HL-60 (cell line): ENCODE results near the gene CILP2.

Experiments used
- DNase-seq, 2 experiments: peaks; one replicate each; pipeline ENCODE4 v3.0.0-alpha.2; 2010 to 2020; ENCODE audit warnings: low read depth in 1 of 2, low spot score in 1 of 2
- H3K27ac ChIP-seq: fragments of 250-450 bp; sonication (Bioruptor Pico); replicated peaks from 2 replicates; pipeline ENCODE4 v1.5.1; 2020; ENCODE audit warnings: mild to moderate bottlenecking, moderate library complexity
- H3K27me3 ChIP-seq: fragments of 250-450 bp; sonication (Bioruptor Pico); 2 replicates; pipeline ENCODE4 v1.5.1; 2021; ENCODE audit warnings: mild to moderate bottlenecking, moderate library complexity; ENCODE audit not compliant: insufficient read depth, poor library complexity, severe bottlenecking
- H3K4me3 ChIP-seq: replicated peaks from 2 replicates; pipeline ENCODE4 v1.5.1; 2011; ENCODE audit warnings: mild to moderate bottlenecking, control low read depth, low read length; ENCODE audit not compliant: insufficient read depth
- GABPA ChIP-seq: IDR thresholded peaks from 2 replicates; pipeline ENCODE4 v1.6.1; 2012; ENCODE audit warnings: low read depth
- POLR2AphosphoS5 ChIP-seq: IDR thresholded peaks from 2 replicates; pipeline ENCODE4 v1.6.1; 2012; ENCODE audit warnings: low read depth
- SPI1 ChIP-seq: IDR thresholded peaks from 2 replicates; pipeline ENCODE4 v1.6.1; 2012; ENCODE audit warnings: low read depth, mild to moderate bottlenecking, borderline replicate concordance
- TF ChIP-seq, protein P1 (sequence below): IDR thresholded peaks from 2 replicates; pipeline ENCODE4 v1.6.1; 2012; ENCODE audit warnings: low read depth; ENCODE audit not compliant: insufficient replicate concordance
- TF ChIP-seq, protein P2 (sequence below): IDR thresholded peaks from one replicate; pipeline ENCODE4 v1.5.1; 2011; ENCODE audit warnings: low read length, control low read depth, inconsistent platforms; ENCODE audit not compliant: insufficient read depth

Gene CILP2

DNA sequence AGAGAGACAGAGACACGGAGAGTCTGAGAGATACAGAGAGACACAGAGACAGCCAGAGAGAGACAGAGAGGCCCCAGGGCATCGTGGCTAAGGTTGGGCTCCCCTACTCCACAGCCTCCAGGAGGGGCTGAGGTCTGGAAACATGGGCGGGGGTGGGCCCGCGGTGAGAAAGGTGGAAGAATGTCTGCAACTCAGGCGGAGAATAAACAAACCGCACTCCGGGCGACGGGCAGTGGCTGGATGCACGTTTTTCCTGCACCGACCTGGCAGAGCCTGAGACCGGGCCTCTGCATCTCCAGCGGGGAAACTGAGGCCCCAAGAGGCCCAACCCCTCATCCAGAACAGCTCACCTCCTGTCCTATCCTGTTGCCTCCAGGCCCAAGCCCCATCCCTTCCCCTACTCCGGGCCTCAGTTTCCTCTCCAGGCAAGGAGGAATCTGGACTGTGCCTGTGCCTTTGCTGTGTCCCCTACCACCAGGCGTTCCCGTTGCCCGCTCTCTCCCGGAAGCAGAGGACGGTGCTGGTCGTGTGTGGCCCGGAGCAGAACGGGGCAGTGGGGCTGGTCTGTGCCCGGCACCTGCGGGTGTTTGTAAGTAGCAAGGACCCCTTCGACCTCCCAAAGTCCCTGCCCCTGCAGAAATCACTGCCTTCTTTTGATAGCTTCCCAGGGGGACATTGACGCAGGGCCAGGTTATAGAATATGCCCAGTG lies 3.4 kb upstream of the CILP2 start:
- Histone ChIP-seq H3K27me3 (no peaks in the 10 kb centered on the region), H3K27ac (no peak overlapping the region), H3K4me3 (no peak overlapping the region)
- no peak for DNase-seq
- no peak for TF ChIP-seq SPI1

DNA sequence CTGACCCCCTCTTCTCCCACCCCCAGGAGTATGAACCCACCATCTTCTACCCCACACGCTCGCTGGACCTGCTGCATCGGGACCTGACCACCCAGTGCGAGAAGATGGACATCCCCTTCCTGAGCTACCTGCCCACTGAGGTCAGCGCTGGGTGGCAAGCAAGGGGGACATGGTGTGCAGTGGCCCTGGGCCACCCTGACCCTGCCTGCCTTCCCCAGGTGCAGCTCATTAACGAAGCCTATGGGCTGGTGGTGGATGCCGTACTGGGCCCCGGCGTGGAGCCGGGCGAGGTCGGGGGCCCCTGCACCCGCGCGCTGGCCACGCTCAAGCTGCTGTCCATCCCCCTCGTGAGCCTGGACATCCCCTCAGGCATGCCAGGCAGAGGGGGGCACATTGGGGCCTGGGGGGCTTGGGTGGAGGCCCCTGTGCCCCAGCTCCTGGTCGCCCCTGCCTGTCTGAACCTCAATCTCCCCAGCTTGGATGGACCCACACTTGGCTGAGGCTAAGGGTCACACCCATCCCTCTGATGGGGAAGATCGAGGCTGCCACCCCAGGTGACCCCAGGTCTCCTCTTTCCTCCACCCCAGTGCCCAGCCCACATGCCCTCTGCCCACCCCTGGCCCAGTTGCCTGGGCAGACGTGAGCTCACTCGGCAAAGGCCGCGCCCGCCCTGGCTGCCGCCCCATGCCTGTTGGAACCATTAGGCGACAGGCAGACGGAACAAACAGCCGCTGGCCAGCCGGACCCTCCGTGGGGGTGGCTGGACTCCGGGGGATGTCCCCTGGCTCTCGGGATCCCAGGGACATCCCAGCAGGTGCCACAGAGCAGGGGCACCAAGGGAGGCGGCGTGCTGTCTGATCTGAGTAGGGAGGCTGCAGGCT lies 2.5 kb upstream of the CILP2 start:
- Histone ChIP-seq H3K27ac (no peak overlapping the region), H3K27me3 (no peaks in the 10 kb centered on the region), H3K4me3 (no peak overlapping the region)
- DNase-seq: no peak
- TF ChIP-seq, protein P1, sequence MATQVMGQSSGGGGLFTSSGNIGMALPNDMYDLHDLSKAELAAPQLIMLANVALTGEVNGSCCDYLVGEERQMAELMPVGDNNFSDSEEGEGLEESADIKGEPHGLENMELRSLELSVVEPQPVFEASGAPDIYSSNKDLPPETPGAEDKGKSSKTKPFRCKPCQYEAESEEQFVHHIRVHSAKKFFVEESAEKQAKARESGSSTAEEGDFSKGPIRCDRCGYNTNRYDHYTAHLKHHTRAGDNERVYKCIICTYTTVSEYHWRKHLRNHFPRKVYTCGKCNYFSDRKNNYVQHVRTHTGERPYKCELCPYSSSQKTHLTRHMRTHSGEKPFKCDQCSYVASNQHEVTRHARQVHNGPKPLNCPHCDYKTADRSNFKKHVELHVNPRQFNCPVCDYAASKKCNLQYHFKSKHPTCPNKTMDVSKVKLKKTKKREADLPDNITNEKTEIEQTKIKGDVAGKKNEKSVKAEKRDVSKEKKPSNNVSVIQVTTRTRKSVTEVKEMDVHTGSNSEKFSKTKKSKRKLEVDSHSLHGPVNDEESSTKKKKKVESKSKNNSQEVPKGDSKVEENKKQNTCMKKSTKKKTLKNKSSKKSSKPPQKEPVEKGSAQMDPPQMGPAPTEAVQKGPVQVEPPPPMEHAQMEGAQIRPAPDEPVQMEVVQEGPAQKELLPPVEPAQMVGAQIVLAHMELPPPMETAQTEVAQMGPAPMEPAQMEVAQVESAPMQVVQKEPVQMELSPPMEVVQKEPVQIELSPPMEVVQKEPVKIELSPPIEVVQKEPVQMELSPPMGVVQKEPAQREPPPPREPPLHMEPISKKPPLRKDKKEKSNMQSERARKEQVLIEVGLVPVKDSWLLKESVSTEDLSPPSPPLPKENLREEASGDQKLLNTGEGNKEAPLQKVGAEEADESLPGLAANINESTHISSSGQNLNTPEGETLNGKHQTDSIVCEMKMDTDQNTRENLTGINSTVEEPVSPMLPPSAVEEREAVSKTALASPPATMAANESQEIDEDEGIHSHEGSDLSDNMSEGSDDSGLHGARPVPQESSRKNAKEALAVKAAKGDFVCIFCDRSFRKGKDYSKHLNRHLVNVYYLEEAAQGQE: no peak
- TF ChIP-seq POLR2AphosphoS5 (no peak), SPI1 (no peak), GABPA (no peak)
- TF ChIP-seq, protein P2, sequence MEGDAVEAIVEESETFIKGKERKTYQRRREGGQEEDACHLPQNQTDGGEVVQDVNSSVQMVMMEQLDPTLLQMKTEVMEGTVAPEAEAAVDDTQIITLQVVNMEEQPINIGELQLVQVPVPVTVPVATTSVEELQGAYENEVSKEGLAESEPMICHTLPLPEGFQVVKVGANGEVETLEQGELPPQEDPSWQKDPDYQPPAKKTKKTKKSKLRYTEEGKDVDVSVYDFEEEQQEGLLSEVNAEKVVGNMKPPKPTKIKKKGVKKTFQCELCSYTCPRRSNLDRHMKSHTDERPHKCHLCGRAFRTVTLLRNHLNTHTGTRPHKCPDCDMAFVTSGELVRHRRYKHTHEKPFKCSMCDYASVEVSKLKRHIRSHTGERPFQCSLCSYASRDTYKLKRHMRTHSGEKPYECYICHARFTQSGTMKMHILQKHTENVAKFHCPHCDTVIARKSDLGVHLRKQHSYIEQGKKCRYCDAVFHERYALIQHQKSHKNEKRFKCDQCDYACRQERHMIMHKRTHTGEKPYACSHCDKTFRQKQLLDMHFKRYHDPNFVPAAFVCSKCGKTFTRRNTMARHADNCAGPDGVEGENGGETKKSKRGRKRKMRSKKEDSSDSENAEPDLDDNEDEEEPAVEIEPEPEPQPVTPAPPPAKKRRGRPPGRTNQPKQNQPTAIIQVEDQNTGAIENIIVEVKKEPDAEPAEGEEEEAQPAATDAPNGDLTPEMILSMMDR: no peak

DNA sequence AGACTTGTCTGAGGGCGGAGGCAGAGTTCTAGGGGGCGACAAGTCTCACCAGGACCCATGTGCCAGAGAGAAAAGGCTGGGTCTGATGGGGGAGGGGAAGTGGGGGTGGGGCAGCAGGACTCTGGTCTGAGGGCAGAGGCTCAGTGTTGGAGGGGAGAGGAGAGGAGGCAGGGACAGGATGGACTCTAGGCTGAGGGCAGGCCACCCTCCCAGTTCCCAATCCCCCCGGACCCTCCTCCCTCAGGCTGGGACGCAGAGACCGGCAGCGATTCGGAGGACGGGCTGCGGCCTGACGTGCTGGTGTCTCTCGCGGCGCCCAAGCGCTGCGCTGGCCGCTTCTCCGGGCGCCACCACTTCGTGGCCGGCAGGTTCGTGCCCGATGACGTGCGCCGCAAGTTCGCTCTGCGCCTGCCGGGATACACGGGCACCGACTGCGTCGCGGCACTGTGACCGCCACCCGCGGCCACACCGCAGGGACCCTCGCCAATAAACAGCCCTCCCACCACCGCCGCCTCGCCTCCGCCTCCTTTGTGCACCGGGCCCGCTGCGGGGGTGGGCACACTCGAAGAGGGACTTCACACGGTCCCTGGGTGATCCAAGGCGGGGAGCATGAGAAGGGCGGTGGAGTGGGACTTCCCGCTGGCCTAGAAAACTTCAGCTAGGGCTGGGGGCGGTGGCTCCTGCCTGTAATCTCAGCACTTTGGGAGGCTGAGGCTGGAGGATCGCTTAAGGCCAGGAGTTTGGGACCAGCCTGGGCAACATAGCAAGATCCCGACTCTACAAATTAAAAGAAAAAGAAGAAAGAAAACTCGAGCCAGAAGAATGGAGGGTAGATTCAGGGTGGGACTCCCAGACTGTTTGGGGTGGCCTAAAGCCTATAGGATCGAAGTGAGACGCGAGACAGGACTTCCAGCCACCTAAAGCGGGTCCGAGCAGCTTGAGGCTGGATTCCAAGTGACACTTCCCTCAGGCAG lies 703 bp upstream of the CILP2 start:
- DNase-seq: no peak
- TF ChIP-seq, protein P1: no peak
- TF ChIP-seq GABPA: no peak
- TF ChIP-seq SPI1: no peak
- TF ChIP-seq, protein P2: no peak
- TF ChIP-seq POLR2AphosphoS5: no peak
- no peak overlapping the region for H3K27ac ChIP-seq
- no peak overlapping the region for H3K4me3 ChIP-seq
- H3K27me3 ChIP-seq: no peaks in the 10 kb centered on the region

DNA sequence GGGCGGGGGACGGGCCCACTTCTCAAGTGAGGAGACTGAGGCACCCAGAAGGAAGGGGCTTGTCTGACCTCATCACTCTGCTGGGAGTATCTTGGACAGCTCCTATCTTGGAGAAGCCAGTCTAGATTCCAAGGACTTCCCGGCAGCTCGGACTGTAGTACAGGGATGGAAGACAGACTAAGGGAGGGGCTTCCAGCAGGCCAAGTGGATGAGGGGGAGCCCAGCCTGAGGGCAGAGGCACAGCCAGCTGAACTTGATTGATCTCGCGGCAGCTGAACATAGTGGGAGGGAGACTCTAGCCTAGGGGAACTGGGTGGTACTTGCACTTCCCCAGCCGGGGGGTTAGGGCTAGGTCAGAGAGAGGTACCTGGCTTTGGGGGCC lies 711 bp downstream of the CILP2 start:
- TF ChIP-seq POLR2AphosphoS5 (no peak), SPI1 (no peak), GABPA (no peak)
- TF ChIP-seq, protein P1: no peak
- TF ChIP-seq, protein P2: no peak
- Histone ChIP-seq H3K4me3 (no peak overlapping the region), H3K27ac (no peak overlapping the region), H3K27me3 (no peaks in the 10 kb centered on the region)
- DNase-seq: no peak
